Neural crest cell (in vitro differentiated cells): ENCODE results near the gene ACAA2. TPM values are rescaled to one million over a fixed set of nuclear protein-coding genes. Genes with fewer than 3 reads are reported as not detected.

Experiments
- DNase-seq: peaks from one replicate; pipeline ENCODE4 v3.0.0; 2021; ENCODE audit warnings: low read depth, mixed read lengths, low spot score
- H3K27ac Mint-ChIP-seq: one replicate; pipeline ENCODE4 v1.8.0; 2021; ENCODE audit warnings: mild to moderate bottlenecking, mixed read lengths; ENCODE audit not compliant: unreplicated experiment
- H3K27me3 Mint-ChIP-seq: 2 replicates; pipeline ENCODE4 v1.8.0; 2021; ENCODE audit warnings: low read depth, mild to moderate bottlenecking, mixed read lengths
- H3K36me3 Mint-ChIP-seq: 2 replicates; pipeline ENCODE4 v1.8.0; 2021; ENCODE audit warnings: low read depth, mild to moderate bottlenecking, mixed read lengths
- H3K4me1 Mint-ChIP-seq: 2 replicates; pipeline ENCODE4 v1.8.0; 2021; ENCODE audit warnings: mixed read lengths
- H3K4me3 Mint-ChIP-seq: one replicate; pipeline ENCODE4 v1.8.0; 2021; ENCODE audit warnings: mild to moderate bottlenecking, mixed read lengths
- H3K9me3 Mint-ChIP-seq: 2 replicates; pipeline ENCODE4 v1.8.0; 2021; ENCODE audit warnings: mixed read lengths
- CTCF ChIP-seq: fragments of 200-600 bp; sonication (generic); conservative IDR thresholded peaks from 2 replicates; pipeline ENCODE4 v1.5.0; 2021; ENCODE audit warnings: antibody characterized with exemption, mild to moderate bottlenecking
- total RNA-seq: library from RNA; stranded (reverse); gene quantifications from 2 replicates; pipeline ENCODE4 v1.2.1, GENCODE V29; 2021

The ACAA2 gene
- total RNA-seq, 1 donor from 2014 or later: 67.5 TPM

DNA sequence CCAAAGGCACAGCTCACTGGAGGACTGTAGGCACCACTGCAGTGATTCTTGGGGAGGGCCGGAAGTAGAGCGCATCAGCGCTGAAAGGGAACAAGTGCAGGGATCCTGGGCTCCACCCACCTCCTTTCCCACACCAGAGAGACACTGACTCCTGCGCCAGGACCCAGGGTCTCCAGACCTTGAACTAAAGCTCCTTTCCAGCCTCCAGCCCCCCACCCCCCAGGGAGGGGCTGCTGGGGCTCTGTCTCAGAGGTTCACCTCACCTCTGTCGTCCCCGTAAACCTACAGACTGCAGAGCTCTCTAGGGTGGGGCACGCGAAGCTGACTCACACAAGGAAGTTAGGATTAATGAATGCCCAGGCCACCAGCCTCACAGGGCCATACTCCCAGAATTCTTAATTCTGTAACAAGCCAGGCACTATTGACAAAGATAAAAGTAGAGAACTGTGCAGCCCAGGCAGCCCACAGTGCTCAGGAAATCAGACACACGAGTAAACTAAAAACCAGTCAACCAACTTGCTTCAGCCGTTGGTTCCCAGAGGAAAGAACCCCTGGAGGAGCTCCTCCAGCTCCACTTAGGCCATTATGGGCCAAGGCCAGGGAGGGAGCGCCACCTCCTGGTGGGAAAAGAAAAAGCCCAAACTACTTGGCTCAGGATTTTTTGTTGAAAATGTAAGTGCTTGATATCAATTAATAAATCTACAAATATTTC is 45.1 kb upstream of the ACAA2 start:
- no peaks in the 10 kb centered on the region for H3K36me3 Mint-ChIP-seq
- no peaks in the 10 kb centered on the region for H3K9me3 Mint-ChIP-seq
- H3K27me3 Mint-ChIP-seq: no peaks in the 10 kb centered on the region
- H3K27ac Mint-ChIP-seq: no peak overlapping the region
- peak; percentile 81 for DNase-seq
- no peak overlapping the region for H3K4me3 Mint-ChIP-seq
- peak; percentile 98 for TF ChIP-seq CTCF
- no peaks in the 10 kb centered on the region for H3K4me1 Mint-ChIP-seq

DNA sequence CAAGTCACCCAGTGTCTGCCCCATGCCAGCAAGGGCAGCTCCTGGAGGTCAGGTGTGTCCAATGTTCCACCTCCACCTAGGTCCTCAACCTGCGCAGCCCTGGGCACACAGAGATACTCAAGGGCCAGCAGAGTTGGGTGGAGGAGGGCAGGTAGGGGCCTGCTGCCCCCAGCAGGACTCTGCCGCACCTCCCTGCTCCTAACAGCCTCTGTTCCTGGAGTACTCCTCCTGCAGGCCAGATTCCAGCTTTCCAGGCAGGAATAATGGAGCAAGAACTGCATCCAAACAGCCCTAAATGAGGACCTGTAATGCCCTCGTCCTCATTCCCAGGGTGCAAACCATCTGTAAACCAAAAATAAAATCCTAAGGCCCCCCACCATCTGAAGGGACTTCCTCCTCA is 44.4 kb upstream of the ACAA2 start:
- H3K36me3 Mint-ChIP-seq: no peaks in the 10 kb centered on the region
- DNase-seq: no peak
- no peak overlapping the region for H3K4me3 Mint-ChIP-seq
- H3K9me3 Mint-ChIP-seq: no peaks in the 10 kb centered on the region
- TF ChIP-seq CTCF: no peak
- no peaks in the 10 kb centered on the region for H3K4me1 Mint-ChIP-seq
- H3K27ac Mint-ChIP-seq: no peak overlapping the region
- H3K27me3 Mint-ChIP-seq: no peaks in the 10 kb centered on the region

GRCh38 chr18:49856496-49856895 is 43.2 kb upstream of the ACAA2 start:
- Mint-ChIP-seq H3K36me3 (no peaks in the 10 kb centered on the region), H3K27ac (no peak overlapping the region), H3K27me3 (no peaks in the 10 kb centered on the region), H3K9me3 (no peaks in the 10 kb centered on the region), H3K4me1 (no peaks in the 10 kb centered on the region), H3K4me3 (no peak overlapping the region)
- TF ChIP-seq CTCF: no peak
- no peak for DNase-seq

GRCh38 chr18:49855711-49856415 is 42.5 kb upstream of the ACAA2 start:
- H3K4me3 Mint-ChIP-seq: no peak overlapping the region
- no peak overlapping the region for H3K27ac Mint-ChIP-seq
- no peaks in the 10 kb centered on the region for H3K4me1 Mint-ChIP-seq
- H3K9me3 Mint-ChIP-seq: no peaks in the 10 kb centered on the region
- H3K36me3 Mint-ChIP-seq: no peaks in the 10 kb centered on the region
- DNase-seq: no peak
- no peak for TF ChIP-seq CTCF
- no peaks in the 10 kb centered on the region for H3K27me3 Mint-ChIP-seq

DNA sequence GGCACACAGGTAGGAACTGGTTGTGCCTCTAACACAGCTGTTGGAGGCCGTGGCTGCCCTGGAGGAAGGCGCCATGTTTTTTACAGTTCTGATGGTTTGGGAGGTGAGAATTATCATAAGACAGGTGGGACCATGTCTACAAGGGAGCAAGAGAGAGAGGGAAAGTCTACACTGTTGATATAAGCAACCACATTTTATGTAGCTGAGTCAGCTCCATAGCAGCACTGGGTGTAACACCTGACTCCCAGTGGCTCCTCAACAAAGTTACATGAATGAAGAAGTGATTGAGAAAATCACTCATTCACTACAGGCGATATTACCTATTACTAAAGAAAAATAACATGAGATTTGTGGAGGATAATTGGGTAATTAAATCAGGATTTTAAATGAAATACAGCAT is 41.3 kb upstream of the ACAA2 start:
- no peak for TF ChIP-seq CTCF
- DNase-seq: no peak
- Mint-ChIP-seq H3K27me3 (no peaks in the 10 kb centered on the region), H3K36me3 (no peaks in the 10 kb centered on the region), H3K27ac (no peak overlapping the region), H3K4me3 (no peak overlapping the region), H3K4me1 (no peaks in the 10 kb centered on the region), H3K9me3 (no peaks in the 10 kb centered on the region)
